T47D (cell line): ENCODE data around the gene THBS2.
"Not testable (repeated sequence)": the region's sequence is repeated elsewhere in the genome, so short reads cannot be mapped to it uniquely, and the experiment has no call there.

Source experiments
- DNase-seq, 2 experiments: peaks; one replicate each; pipeline versions ENCODE4 v3.0.0 to v3.0.0-alpha.2; 2011 to 2012; ENCODE audit warnings: low read depth in 1 of 2, low spot score in 1 of 2
- JUND ChIP-seq: IDR thresholded peaks from 2 replicates; pipeline ENCODE4 v1.6.1; 2012; ENCODE audit warnings: low read depth
- in situ Hi-C: cut with HindIII; loops from 2 replicates; pipeline ENCODE4 v1.10.0; 2016; ENCODE audit warnings: low sequenced_read_pairs, low pct_unique_long_range_greater_than_20kb

THBS2 gene

DNA sequence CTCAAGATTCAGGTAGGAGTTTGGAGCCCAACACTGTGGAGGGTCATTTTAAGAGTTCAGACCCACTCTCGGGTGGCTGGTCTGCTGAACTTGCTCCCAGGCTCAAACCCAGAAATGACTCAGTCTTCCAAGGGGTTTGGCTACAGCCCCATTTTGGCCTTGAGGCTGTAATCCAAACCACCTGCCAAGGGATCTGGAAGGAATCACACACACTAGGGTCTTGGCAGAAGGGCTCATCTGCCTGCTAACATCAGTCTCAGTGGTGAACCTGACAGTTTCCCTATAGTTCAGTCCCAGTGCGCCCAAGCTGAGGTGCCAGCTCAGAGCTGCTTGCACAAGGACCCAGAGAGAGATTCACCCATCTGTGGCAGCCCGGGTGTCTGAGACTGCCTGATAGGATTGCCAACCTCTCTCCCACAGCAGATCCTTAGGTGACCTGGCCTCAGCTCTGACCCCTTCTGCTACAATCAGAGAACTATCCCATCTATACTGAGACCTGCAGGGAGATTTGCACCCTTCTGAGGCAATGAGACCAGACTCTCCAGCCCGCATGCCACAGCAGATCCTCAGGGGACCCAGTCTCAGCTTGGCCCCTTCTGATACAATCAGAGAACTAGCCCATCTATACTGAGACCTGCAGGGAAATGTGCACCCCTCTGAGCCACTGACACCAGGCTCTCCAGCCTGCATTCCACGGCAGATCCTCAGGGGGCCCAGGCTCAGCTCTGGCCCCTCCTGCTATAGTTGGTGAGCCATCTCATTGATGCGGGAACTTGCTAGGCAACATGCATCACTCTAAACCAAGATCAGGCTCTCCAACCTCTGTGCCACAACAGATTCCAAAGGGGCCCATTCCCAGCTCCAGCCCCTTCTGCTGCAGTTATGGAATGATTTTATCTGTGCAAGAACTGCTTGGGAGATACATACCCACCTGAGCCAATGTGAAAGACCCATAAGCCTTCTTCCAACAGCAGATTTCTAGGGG is 48.2 kb downstream of the THBS2 start:
- in situ Hi-C loops, result no loop called here
- no peak for DNase-seq
- TF ChIP-seq JUND, result no peak

DNA sequence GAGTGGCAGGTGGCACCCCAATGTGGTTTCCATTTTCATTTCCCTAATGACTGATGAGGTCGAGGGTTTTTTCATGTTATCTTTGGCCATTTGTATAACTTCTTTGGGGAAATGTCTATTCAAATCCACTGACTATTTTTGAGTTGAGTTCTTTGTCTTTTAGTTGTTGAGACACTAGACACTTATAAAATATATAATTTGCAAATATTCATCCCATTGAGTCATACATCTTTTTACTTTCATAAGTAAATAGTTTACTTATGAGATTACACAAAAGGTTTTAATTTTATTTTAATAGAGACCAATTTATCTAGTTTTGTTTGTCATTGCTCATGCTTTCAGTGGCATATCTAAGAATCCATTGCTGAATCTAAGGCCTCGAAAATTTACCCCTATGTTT is 49.5 kb downstream of the THBS2 start:
- DNase-seq, result no peak
- no peak for TF ChIP-seq JUND
- in situ Hi-C loops, result no loop called here

DNA sequence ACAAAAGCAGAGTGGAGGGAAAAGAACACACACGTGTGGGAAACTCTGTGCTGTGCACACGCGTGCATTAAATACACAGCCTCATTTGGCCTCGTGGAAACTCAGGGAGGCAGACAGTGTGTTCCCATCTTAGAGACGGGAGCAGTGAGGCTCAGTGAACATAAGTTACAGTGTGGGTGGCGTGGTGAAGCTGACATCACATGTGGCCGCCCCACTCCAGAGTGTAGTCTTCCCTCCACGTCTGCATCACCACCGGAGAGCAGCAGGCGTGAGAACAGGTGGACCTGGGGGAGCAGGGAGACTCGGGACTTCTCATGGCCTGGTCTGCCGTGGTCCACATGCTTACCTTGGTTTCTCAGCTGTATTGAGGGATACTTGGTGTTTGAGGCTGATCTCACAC is 51.7 kb downstream of the THBS2 start:
- no peak for DNase-seq

GRCh38 chr6:169200893-169201514 is 52.6 kb downstream of the THBS2 start:
- TF ChIP-seq JUND, result no peak
- in situ Hi-C loops, result no loop called here
- no peak for DNase-seq

More for the DNA sequence above, 51.7 kb downstream of the THBS2 start:
- in situ Hi-C loops, result no loop called here
- no peak for TF ChIP-seq JUND

DNA sequence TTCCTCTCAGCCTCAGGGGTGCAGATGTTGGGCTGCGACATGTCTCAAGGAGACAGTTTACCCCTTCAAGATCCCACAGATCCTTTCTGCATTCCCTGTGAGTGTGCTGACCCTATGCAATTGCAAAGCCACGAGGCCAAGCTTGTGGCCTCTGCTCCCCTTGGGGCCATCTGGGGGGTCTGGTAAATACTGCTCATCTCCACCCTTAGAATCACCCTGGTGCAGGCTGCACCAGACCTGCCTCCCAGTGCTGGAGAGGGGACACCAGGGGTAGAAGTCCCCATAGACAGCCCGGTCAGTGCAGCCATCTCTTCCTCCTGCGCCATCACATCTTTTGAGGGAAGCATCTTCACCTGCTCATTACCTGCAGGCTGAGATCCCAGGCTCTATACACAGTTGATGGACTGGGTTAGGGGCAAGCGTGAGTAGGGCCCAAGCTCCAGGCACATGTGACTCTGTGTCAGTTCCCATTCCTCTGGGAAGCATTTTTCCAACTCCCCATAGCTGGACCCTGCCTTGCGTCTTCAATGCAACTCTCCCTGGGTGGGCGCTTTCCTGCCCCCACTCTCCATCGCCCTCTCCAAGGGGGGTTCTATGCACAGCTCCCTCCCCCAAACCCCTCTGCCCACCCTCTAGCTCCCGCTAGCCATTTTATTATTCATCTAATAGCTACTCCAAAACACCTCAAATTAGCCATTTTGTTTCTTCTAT is 53.9 kb downstream of the THBS2 start:
- no peak for DNase-seq
- in situ Hi-C loops, result no loop called here
- TF ChIP-seq JUND, result no peak

DNA sequence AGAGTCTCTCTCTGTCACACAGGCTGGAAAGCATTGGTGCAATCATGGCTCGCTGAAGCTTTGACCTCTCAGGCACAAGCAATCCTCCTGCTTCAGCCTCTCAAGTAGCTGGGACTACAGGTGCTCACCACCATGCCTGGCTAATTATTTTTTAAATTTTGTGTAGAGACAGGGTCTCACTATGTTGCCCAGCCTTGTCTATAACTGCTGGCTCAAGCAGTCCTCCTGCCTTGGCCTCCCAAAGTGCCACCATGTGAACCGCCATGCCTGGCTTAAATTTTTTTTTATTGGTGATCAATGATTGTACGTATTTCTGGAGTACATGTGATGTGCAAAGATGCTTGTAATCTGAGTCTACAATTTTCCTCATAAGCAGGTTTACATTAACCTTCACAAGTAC is 54.8 kb downstream of the THBS2 start:
- TF ChIP-seq JUND, result no peak
- in situ Hi-C loops, result no loop called here
- DNase-seq, result no peak

DNA sequence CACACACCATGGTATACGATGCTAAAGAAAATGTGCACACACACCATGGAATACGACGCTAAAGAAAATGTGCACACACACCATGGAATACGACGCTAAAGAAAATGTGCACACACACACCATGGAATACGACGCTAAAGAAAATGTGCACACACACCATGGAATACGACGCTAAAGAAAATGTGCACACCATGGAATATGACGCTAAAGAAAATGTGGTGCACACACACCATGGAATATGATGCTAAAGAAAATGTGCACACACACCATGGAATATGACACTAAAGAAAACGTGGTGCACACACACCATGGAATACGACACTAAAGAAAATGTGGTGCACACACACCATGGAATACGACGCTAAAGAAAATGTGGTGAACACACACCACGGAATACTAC is 55.7 kb downstream of the THBS2 start:
- DNase-seq, in situ Hi-C loops: not testable (repeated sequence)

DNA sequence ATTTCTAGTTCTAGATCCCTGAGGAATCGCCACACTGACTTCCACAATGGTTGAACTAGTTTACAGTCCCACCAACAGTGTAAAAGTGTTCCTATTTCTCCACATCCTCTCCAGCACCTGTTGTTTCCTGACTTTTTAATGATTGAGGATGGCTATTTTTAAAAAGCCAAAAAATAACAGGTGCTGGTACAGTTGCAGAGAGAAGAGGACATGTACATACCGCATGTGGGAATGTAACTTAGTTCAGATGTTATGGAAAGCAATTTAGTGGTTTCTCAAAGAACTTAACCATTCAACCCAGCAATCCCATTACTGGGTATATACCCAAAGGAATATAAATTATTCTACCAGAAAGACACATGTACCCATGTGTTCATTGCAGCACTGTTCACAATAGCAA is 57.4 kb downstream of the THBS2 start:
- in situ Hi-C loops, DNase-seq: not testable (repeated sequence)

- no peak for TF ChIP-seq JUND
- DNase-seq, result no peak
- in situ Hi-C loops, result no loop called here
Measured at GRCh38 chr6:169194737-169195136, 58.9 kb downstream of the THBS2 start.

GRCh38 chr6:169190970-169191369 is 62.7 kb downstream of the THBS2 start:
- in situ Hi-C loops, result no loop called here
- TF ChIP-seq JUND, result no peak

DNA sequence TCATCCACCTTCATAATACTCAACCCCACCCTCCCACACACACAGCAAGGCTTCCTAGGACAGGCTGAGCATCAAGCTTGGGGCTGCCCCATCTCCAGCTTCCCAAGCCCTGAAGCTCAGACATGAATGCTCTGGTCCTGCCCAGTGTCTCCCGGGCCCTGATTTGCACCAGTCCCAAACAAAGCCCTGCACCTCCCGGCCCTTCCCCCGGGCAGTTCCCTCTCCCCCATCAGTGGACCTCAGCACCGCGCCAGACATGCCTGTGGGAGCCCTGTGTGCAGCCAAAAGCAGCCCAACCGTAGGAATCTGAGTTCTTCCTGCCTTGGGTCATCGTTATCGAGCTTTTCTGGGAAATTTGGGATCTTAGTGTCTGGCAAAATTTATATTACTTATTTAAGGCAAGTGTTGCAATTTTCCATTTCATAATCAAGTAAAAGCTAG is 63.5 kb downstream of the THBS2 start:
- DNase-seq, result no peak
- no peak for TF ChIP-seq JUND
- in situ Hi-C loops, result no loop called here

More at GRCh38 chr6:169190970-169191369, 62.7 kb downstream of the THBS2 start:
- DNase-seq, result no peak

GRCh38 chr6:169189686-169190085 is 64.0 kb downstream of the THBS2 start:
- in situ Hi-C loops, result no loop called here
- no peak for DNase-seq
- no peak for TF ChIP-seq JUND

- TF ChIP-seq JUND, result no peak
- no peak for DNase-seq
- in situ Hi-C loops, result no loop called here
Measured at GRCh38 chr6:169189182-169189581, 64.5 kb downstream of the THBS2 start.
